GM21825 (cell line): ENCODE measurements around the gene ZBTB48.
"Not testable (repeated sequence)": the region's sequence is repeated elsewhere in the genome, so short reads cannot be mapped to it uniquely, and the experiment has no call there.

Experiments
- ATAC-seq: cut with Tn5 transposase; IDR thresholded peaks from one replicate; pipeline ENCODE4 v1.9.1; 2021; ENCODE audit warnings: mild to moderate bottlenecking, moderate library complexity; ENCODE audit not compliant: unreplicated experiment

ZBTB48 gene

GRCh38 chr1:6590046-6590445 is 10.3 kb downstream of the ZBTB48 start:
- ATAC-seq, result no peak

DNA sequence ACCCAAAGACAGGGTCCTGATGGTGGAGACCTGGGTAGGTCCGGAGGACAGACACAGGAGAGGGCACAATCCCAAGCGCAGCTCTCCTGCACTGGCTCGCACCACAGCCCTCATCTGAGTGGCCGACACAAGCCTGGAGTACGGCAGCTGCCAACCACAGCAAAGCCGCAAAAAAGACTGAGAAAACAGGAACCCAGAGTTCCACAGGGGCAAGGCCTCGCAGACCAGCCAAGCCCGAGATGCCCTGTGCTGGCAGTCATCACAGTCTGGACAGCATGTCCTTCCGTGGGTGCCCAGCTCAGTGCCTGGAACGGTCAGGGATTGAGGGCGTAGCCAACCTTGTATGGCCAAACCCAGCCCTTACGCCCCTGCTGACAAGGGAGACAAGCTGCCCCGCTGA is 11.4 kb downstream of the ZBTB48 start:
- no peak for ATAC-seq

DNA sequence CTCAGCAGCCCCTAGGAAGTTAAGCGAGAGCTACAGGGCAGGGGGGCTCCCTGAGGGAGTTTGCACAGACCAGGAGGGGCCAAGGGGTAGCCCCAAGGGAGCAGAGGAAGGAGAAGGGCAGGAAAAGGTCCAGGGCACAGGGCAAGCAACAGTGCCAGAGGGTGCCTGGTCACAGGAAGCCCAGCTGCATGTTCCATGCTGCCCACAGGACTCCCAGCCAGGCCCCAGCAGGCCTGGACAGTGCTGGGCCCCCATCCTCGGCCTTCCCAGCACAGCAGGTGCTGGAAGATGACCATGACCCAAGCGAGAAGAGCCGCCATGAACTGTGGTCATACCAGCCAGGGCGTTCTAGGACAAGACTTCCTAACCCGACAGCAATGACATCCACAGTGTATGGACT is 11.8 kb downstream of the ZBTB48 start:
- no peak for ATAC-seq

DNA sequence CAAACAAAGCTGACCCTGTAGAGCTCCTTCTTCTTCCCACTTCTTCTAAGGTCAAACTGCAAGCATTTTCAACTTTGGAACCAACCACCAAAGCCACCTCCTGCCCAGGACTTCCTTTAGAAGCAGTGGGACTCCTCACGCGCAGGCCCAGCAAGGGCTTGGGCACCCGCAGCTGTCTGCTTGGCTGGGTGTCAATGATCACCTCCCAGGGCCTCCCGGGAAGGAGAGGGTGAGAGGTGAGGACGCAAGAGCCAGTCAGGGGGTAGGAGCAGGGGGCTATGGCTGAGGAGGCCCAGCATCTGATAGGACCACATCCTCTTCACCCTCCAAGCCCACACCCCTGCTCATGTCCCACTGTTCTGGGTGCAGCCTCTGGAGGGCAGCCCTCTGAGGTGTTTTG is 12.6 kb downstream of the ZBTB48 start:
- ATAC-seq, result no peak

DNA sequence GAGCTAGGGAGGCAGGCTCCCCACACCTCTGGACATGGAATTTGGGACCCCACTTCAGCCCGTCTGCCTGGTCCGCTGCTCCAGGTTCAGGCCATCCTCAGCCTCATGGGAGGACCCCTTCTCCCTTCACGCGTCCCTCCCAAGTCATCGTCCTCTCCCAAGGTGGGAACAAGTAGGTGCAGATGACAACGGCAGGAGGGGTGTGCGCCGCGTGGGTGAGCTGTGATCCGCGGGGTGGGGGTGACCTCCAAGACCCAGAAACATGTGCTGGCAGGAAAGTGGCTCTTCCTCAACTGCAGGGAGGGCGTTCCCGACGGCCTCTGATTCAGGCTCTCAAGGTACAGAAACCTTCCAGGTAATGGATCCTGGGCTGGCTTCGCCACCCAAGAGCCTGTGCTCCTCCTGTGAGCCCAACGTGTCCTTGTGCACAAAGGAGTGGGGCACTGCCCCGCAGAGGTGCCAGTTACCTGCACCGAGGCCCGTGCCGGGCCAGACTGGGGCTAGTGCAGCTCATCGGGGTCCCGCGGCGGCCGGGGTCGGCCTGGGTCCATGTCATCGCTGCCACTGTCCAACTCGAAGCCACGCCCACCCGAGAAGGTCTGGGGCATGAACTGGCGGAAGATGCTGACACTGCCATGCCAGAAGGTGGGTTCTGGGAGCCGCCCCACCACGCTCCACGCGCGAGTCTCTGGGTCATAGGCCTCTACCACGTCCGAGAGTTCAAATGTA is 13.2 kb downstream of the ZBTB48 start:
- ATAC-seq, result no peak

- no peak for ATAC-seq
Measured at GRCh38 chr1:6593810-6594209, 14.0 kb downstream of the ZBTB48 start.

DNA sequence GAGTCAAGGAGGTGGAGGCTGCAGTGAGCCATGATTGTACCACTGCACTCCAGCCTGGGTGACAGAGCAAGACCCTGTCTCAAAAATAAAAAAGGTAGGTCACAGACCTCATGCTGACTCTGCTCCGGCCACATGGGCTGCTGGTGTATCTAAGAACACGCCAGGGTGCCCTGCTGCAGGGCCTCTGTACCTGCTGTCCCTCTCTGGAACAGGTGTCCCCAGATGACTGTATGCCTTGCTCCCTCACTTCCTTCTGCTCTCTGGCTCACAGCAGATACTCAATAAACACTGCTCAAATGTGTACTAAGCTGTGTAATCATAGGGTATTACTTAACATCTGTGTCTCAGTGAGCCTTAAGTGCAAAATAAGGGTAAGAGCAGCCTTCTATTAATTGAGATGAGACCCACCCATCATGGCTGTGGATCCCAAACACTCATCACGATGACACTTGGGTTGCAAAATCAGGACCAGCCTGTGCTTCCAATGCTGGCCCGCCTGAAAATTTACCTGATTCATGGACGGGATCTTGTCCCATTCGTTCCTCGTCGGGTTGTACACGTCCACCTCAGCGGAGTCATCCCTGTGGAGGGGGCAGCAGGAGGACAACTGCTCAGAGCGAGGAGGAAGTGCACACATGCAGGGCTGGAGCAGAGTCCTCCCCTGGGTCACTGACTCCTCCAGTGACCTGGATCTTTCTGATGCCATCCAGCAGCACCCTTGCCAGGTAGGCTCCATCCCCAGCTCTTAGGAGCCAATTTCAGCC is 15.4 kb downstream of the ZBTB48 start:
- ATAC-seq, result no peak

DNA sequence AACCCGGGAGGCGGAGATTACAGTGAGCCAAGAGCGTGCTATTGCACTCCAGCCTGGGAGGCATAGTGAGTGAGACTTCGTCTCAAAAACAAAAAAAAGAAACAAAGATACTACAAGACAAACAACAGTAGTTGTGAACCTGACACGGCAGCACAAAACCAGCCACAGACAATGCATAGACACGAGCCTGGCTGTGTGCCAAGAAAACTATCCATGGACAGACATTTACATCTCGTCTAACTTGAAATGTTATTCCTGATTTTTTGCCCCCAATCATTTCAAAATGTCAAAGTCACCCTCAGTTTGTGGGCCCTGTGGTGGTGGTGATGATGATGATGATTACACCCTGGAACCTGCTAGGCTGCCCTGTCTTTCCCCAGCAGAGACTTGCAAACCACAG is 16.6 kb downstream of the ZBTB48 start:
- no peak for ATAC-seq

DNA sequence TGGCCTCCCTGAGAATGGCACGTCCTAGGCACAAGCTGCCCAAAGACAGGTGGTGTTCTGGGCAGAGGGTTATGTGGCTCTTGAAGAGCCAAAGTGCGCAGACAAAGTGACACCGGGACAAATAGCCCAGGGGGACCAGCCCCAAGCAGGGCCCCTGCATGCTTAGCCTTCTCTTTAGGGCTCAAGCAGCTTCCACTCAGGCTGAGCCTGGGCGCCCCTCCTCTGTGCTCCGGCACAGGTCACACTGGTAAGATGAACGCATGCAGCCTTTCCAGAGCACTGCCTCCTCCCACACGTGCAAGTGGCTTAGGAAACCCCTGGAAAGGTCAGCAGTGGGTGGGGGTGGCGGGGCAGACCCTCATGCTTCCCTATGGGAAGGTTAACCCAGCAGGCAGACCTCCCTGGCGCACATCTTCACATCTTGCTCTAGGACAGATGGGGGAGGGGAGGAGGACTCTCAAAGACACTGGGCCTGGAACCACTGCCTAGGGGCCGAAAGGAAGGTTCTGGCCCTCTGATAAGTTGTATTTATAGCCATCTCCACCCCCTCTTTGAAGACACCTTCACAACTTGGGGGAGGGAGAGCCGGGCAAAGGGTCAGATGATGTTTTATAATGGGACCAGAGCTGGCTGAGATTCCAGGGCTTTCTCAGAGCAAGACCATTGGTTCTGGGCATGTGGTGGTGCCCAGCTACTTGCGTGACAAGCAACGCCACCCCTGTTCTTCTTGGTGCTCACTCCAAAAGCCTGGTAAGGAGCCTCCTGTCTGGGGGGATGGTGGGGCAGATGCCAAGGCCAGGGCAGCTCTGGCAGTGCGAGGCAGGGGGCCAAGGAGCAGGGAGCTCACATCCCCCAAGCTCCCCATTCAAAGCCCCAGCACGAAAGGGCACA is 17.3 kb downstream of the ZBTB48 start:
- ATAC-seq, result no peak

DNA sequence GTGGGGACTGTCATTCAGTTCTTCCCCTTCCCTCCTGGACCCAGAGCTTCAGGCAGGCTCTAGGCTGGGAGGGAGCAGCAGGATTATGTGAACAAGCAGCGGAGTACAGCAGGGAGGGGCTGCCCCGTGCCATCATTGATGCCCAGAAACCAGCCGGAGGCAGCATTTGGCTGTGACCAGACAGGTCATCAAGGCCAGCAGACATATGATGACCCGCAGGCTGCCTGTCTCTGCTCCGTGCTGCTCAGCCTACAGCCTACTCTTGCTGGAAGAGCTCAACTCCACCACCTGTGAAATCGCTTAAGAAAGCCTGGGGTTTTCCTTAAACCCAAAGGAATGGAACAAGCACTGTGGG is 18.0 kb downstream of the ZBTB48 start:
- ATAC-seq, result no peak

- ATAC-seq, result no peak
Measured at GRCh38 chr1:6599141-6599975, 19.6 kb downstream of the ZBTB48 start.

DNA sequence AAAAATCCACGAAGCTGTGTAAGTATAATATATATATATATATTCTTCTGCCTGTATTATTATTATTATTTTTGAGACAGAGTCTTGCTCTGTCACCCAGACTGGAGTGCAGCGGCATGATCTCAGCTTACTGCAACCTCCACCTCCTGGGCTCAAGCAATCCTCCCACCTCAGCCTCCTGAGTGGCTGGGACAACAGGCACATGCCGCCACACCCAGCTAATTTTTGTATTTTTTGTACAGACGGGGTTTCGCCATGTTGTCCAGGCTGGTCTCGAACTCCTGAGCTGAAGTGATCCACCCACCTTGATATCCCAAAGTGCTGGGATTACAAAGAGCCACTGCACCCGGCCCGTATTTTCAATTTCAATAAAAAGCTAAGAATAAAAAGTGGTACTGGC is 20.2 kb downstream of the ZBTB48 start:
- ATAC-seq, result not testable (repeated sequence)

- ATAC-seq, result peak; percentile 5
Measured at GRCh38 chr1:6600410-6601048, 20.7 kb downstream of the ZBTB48 start.

DNA sequence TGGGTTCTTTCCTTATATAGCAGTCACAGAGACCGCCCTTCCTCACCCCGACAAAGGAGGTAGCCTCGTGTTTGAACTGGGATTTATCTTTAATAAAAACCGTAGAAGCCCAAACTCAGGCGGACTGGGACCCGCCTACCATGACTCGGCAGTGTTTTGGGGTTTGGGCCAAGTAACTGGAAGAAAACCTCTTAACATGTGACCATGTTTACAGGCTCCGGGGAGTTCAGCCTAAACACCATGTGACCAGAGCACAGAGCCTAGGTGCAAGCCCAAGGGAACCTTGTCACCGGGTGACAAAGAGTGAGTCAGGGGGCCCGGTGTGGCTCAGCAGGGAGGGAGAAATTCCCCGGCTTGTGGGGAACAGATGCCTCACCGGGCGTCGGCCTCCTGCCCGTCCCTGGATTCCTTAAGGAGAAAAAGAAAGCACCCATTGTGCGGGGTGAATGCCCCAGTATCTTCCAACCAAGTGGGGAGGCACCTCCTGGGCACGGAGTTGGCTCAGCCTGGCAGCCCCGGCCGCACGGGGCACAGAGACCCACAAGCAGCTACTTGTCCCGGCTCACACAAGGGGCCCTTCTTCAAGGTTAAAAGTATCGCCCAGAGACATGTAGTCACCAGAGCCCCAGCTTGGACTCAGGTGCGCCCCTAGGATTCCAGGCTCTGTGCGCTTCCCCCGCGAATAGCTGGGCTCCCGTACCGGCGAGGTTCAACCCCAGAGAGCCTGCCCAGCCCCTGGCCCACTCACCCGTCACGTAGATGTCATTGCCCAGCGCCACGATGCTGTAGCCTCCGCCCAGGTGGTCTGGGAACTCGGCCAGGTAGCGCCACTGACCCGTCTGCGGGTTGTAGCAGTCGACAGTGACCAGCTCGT is 21.5 kb downstream of the ZBTB48 start:
- ATAC-seq, result peak; percentile 38

DNA sequence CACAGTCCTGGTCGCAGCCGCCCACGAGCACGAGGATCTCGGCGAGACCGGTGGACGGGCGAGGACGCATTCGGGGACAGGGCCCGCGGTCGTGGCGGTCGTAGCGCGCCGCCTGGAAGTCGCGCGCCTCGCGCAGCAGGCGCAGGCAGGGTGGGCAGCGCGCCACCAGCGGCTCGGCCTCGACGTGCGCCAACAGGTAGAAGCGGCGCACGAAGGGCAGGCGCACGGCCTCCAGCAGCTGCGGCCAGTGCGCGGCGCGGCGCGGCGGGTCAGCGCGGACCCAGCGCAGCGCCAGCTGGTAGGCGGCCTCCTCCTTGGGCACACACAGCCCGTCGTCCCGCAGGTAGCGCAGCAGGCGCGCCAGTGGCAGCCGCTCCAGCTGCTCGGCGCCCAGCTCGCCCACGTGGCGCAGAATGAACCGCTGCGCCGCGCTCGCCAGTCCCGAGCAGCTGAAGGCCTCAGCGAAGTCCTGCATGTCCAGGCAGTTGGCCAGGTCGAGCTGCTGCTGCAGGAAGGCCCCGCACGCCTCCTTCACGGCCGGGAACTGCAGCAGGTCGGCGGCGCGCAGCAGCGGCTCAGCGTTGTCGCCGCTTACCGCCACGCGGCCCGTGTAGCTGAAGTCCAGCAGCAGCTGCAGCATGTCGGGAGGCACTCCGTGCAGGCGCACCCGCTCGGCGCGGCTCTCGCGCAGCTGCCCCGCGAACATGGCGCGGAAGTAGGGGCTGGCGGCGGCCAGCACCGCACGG is 22.3 kb downstream of the ZBTB48 start:
- peak; percentile 5 for ATAC-seq

GRCh38 chr1:6602669-6603237 is 23.0 kb downstream of the ZBTB48 start, which contains the start of gene KLHL21:
KLHL21 (minus strand) TSS chr1:6602869; CDS start chr1:6602817, 52 bp downstream.
- ATAC-seq, result peak; percentile 44

DNA sequence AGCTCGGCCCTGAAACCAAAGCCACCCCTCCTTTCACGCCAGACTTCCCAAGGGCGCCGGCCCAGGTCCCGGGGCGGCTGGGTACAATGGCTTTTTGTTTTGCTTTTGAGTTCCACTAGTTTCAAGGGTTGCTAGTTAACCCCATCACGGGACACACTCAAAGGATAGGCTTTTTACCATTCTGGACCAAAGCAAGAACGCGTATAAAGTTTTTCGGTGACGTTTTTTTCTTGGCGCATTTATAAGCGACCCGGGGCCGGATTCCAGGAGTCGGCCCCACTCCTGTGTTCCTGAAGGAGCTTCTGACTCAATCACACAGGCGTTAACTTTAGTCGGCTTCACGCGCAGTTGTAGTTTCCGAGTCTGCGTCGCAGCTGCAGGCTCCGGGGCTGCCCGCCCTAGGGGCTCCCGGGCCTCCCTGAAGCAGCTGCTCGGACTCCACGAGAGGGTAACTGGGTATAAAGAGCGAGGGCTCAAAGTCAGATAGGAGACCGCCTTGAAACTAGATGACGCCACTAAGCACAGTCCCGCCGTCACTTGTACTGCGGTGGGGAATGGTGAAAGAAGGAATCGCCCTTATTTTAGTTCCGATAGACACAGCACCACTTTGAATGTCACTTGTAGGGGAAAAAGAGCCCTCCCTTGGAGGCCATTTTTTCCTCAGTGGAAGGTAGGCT is 23.6 kb downstream of the ZBTB48 start:
- peak; percentile 16 for ATAC-seq
